GM18867 (cell line): Measurements from ENCODE around the gene GSN.
A peak's percentile ranks its signal among the peaks of the same experiment; 100 is the strongest.

Source experiments
- ATAC-seq: cut with Tn5 transposase; IDR thresholded peaks from one replicate; pipeline ENCODE4 v1.9.1; 2021; ENCODE audit warnings: mild to moderate bottlenecking, moderate library complexity; ENCODE audit not compliant: unreplicated experiment

GSN gene

DNA sequence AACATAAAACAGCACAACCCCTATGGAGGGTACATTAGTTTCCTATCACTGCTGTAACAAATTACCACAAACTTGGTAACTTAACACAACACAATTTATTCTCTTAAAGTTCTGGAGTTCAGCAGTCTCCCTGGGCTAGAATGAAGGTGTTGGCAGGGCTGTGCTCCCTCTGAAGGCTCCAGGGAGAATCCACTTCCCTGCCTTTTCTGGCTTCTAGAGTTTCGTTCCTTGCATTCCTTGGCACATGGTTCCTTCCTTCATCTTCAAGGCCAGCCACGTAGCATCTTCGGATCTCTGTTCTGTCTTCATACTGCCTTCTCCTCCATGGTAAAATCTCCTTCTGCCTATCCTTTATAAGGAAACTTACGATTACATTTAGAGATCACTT, 25.0 kb upstream of the GSN start:
- ATAC-seq, result no peak

GRCh38 chr9:121246821-121247561, 21.0 kb upstream of the GSN start:
- ATAC-seq, result no peak

- ATAC-seq, result no peak
These were observed 18.4 kb upstream of the GSN start for GRCh38 chr9:121249563-121249962.

GRCh38 chr9:121252104-121252851, 15.7 kb upstream of the GSN start:
- ATAC-seq, result no peak

GRCh38 chr9:121253162-121253561, 14.8 kb upstream of the GSN start:
- ATAC-seq, result no peak

DNA sequence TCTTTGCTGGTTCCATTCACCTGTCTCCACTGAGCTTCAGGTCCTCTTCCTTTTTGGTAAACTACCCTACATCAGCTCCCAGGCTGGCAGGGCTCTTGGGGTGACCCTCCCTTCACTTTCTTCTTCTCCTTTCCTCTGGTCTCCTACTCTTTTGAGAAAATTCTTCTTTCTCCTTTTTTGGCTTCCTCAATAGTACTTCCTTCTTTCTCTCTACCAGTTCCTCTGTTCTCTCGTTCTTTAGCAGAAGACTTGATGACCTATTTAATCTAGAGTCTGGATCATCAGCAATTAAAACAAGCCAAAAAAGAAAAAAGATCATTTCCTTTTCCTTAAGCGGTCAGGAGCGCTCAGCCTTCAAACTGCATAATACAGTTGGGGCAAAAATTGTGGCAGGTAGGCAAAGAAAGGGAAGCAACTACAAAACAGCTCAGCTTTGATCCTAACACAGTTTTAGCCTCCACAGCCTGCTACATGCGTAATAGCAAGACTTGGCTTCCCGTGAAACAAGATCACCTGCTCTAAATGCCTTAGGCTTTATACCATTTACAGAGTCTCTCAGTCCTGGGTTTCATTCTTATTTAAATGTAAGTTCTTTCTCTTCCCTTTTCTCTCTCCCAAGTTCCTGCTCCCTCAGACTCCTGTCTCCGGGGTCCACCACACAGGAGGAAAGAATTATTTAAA, 14.0 kb upstream of the GSN start:
- ATAC-seq, result no peak

GRCh38 chr9:121259498-121259897, 8.5 kb upstream of the GSN start:
- no peak for ATAC-seq

- ATAC-seq, result no peak
These were observed 8.0 kb upstream of the GSN start for GRCh38 chr9:121259935-121260334.

GRCh38 chr9:121260457-121261106, 7.4 kb upstream of the GSN start:
- no peak for ATAC-seq

DNA sequence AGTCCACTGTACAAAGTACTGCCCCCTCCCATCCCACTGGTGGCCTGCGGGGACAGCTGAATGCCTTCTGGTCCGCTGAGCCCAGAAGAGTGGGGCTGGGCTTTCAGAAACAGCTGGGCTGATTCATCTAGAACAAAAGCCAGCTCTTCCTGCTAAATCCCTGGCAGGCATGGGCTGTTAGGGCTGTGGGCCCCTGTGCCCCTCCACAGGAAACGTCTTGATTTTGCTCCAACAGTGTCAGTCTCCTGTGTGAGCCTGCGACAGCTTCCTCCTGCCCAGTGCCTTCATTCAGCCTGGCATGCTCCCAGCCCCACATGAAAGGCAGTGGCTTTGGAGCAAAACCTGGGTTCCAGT, 6.9 kb upstream of the GSN start:
- no peak for ATAC-seq

- no peak for ATAC-seq
These were observed 6.2 kb upstream of the GSN start for GRCh38 chr9:121261755-121262154.

- ATAC-seq, result no peak
These were observed 5.5 kb upstream of the GSN start for GRCh38 chr9:121262423-121262822.

DNA sequence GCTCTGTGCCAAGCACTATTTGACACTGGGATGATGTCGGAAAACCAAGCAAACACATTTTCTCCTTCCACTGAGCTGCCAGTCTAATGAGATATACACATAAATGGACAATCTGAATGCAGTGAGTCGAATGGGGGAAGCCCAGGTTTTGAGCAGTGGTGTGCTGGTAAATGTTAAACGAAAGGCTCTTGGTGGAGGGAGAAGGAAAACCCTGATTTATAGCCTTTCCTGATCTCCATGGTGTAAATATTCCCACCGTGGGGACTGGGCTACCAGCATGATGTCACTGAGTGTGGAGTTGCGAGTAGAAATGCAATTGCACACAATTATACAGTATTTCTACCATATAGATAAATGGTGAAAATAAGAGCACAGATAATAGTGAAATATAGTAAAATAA, 5.0 kb upstream of the GSN start:
- ATAC-seq, result no peak

GRCh38 chr9:121266356-121266755, 1.6 kb upstream of the GSN start:
- no peak for ATAC-seq

DNA sequence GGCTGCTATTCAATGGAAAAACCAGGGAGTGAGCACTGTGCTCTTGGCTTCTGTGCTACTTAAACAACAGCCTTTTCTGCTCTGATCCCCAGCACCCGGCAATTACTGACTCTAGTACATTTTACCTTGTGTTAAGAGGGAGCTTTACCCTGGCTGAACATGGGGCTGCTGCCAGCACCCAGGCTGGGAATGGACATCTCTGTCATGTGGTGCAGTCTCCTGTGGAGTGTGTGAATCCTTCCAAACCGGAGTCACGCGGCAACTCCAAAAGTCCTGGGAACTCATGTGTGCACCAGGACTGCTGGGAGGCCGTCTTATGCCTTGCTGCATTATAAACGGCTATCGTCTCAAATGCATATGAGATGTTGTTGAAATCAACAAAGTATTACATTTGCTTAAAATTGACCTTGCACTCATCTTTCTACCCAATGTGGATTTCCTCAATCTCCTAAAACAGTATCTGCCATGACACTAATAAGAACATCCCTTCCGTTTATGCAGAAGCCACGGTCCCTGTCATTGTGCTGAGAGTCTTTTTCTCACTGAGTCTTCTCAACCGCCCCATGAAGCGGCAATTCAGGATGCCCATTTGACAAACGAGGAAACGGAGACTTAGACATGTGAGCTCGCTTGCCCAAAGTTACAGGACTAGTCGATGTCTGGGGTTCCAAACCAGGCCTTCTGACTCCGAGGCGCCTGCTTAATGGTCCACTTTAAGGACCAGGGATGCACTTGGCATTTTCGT, 884 bp upstream of the GSN start:
- no peak for ATAC-seq

GRCh38 chr9:121268598-121268850, 562 bp downstream of the GSN start:
- ATAC-seq, result peak; percentile 20

DNA sequence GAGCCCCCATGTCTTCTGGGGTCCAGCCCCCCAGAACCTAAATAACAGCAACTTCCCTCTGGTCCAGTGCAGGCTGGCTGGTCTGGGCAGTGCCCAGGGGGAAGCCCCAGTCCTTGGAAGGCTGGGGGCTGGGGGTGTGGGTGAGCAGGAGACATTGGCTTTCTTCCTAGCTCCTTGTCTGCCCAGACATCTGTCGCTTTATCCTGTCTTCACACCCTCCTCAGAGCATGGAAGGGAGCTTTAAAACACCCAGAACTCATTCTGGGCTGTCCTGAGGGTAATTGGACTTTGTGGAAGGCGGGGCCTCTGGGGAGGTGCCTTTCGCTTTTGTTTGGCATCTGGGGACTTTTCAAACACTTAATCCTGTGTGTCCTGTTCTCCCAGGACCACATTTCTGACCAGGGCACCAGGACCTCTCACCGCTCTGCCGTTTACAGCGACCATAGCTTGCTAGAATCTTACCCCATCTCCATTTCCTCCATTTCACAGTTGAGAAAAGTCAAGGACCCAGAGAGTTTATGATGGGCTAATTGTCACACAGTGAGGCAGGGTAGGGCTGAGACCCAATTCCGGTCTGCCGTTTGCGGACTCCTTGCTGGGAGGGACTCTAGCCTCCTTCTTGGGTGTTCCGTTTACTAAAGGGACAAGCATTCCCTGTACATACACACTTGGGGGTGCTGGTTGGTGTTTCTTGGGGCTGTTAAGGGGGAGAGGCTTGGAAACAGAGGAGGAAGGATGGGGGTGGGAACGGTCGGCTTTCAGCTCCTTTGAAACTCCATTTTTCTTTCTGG, 1.1 kb downstream of the GSN start:
- ATAC-seq, result no peak

DNA sequence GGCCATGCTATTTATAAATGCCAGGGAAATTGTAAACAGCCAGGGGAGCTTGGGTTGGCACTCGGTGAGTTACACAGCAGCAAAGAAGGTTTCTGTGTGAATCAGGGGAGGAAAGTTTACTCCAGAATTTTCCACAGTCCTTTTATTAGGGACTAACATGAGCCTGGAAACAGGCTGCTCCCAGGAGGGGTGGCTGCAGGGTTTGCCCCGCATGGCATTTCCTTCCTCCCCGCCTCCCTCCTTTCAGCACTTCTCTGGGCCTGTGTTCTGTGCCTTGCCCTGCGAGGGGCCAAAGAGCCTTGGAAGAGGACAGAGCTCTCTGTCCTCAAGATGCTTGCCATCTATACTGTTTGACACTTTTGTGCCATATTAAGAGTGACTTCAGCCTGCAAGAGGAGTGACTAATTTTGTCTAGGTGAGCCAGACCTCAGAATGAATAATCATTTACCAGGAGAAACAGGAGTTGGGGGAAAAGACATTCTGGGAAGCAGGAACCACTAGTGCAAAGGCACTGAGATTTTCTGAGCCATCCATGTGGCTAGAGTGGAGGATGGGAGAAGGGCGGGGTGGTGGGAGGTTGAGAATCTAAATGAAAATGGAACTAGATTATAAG, 1.8 kb downstream of the GSN start:
- ATAC-seq, result no peak

- no peak for ATAC-seq
These were observed 3.7 kb downstream of the GSN start for GRCh38 chr9:121271368-121272341.
